HepG2 (cell line): Measurements from ENCODE around the gene ABCA13. TPM values are rescaled to one million over a fixed set of nuclear protein-coding genes. Genes with fewer than 3 reads are reported as not detected.

ENCODE experiments used
- CEBPG ChIP-seq: IDR thresholded peaks from 2 replicates; pipeline ENCODE4 v1.6.1; 2016
- GATAD1 ChIP-seq: IDR thresholded peaks from 2 replicates; pipeline ENCODE4 v1.6.1; 2016; ENCODE audit warnings: missing genetic modification reagents, missing compliant biosample characterization
- HOXA7 ChIP-seq: sonication (generic); formaldehyde crosslinking; IDR thresholded peaks from 2 replicates; pipeline ENCODE4 v1.8.1; 2022; ENCODE audit warnings: mild to moderate bottlenecking, missing genetic modification reagents, moderate library complexity
- MAFK ChIP-seq, 2 experiments: IDR thresholded peaks in 1 of 2; conservative IDR thresholded peaks in 1 of 2; 2 replicates each; pipeline ENCODE4 v1.6.1; 2011; ENCODE audit warnings: improper control_type of control experiment in 2 of 2, low read length in 2 of 2
- ZNF264 ChIP-seq: sonication (generic); formaldehyde crosslinking; IDR thresholded peaks from 2 replicates; pipeline ENCODE4 v1.4.0; 2020; ENCODE audit warnings: missing genetic modification reagents
- ZNF766 ChIP-seq: sonication (generic); formaldehyde crosslinking; IDR thresholded peaks from 2 replicates; pipeline ENCODE4 v1.5.0; 2020; ENCODE audit warnings: missing genetic modification reagents, borderline replicate concordance
- ZNF775 ChIP-seq: sonication (generic); formaldehyde crosslinking; IDR thresholded peaks from 2 replicates; pipeline ENCODE4 v1.4.0; 2020; ENCODE audit warnings: missing genetic modification reagents, mild to moderate bottlenecking, moderate library complexity, borderline replicate concordance
- polyA plus RNA-seq, 8 experiments: library from polyadenylated mRNA; depleted of rRNA in 3 of 8; stranded (reverse) in 7 of 8; unstranded in 1 of 8; fragments of >200 nt; fragmentation: Illumina TruSeq in 4 of 8; extraction: Trizol in 4 of 8; gene quantifications; 2 replicates each; pipeline versions ENCODE4 v1.2.1 to v1.2.3, GENCODE V29; 2011 to 2016; ENCODE audit warnings: low read depth in 4 of 8, missing spikeins in 1 of 8, mixed read lengths in 1 of 8; ENCODE audit not compliant: insufficient read depth in 1 of 8
- total RNA-seq, 5 experiments: library from RNA; depleted of rRNA; stranded (reverse); fragments of >200 nt; fragmentation: Illumina TruSeq; extraction: Trizol; gene quantifications; 2 replicates each; pipeline ENCODE4 v1.2.3, GENCODE V29; 2016; ENCODE audit warnings: low read depth in 1 of 5
- TF ChIP-seq, protein P1 (sequence below): sonication (generic); formaldehyde crosslinking; IDR thresholded peaks from 2 replicates; pipeline ENCODE4 v1.5.0; 2020; ENCODE audit warnings: mild to moderate bottlenecking, missing genetic modification reagents, borderline replicate concordance

ABCA13 gene
- total and polyA plus RNA-seq, 2 of the 13 experiments (the other 11 are each of a cell fraction or from before 2014, with no cell fraction given) = 0.03 TPM; not detected in 1

DNA sequence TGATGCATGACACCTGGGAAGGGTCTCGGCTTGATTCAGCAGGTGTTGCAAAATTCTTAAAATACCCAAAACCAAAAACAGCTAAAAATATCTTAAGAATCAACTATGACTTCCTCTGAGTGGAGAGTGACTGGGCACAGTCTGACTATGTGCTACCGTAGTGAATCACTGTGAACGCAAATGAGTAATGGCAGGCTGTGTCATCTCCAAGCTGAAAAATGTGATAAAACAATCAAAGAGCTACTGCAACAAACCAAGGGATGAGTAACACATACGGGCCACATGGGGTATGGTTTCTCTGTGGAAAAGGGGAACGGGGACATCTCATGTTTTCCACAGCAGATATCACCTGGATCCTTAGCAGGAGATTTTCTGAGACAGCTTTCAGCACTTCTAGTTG is 127.5 kb downstream of the ABCA13 start (continued):
- TF ChIP-seq, protein P1, sequence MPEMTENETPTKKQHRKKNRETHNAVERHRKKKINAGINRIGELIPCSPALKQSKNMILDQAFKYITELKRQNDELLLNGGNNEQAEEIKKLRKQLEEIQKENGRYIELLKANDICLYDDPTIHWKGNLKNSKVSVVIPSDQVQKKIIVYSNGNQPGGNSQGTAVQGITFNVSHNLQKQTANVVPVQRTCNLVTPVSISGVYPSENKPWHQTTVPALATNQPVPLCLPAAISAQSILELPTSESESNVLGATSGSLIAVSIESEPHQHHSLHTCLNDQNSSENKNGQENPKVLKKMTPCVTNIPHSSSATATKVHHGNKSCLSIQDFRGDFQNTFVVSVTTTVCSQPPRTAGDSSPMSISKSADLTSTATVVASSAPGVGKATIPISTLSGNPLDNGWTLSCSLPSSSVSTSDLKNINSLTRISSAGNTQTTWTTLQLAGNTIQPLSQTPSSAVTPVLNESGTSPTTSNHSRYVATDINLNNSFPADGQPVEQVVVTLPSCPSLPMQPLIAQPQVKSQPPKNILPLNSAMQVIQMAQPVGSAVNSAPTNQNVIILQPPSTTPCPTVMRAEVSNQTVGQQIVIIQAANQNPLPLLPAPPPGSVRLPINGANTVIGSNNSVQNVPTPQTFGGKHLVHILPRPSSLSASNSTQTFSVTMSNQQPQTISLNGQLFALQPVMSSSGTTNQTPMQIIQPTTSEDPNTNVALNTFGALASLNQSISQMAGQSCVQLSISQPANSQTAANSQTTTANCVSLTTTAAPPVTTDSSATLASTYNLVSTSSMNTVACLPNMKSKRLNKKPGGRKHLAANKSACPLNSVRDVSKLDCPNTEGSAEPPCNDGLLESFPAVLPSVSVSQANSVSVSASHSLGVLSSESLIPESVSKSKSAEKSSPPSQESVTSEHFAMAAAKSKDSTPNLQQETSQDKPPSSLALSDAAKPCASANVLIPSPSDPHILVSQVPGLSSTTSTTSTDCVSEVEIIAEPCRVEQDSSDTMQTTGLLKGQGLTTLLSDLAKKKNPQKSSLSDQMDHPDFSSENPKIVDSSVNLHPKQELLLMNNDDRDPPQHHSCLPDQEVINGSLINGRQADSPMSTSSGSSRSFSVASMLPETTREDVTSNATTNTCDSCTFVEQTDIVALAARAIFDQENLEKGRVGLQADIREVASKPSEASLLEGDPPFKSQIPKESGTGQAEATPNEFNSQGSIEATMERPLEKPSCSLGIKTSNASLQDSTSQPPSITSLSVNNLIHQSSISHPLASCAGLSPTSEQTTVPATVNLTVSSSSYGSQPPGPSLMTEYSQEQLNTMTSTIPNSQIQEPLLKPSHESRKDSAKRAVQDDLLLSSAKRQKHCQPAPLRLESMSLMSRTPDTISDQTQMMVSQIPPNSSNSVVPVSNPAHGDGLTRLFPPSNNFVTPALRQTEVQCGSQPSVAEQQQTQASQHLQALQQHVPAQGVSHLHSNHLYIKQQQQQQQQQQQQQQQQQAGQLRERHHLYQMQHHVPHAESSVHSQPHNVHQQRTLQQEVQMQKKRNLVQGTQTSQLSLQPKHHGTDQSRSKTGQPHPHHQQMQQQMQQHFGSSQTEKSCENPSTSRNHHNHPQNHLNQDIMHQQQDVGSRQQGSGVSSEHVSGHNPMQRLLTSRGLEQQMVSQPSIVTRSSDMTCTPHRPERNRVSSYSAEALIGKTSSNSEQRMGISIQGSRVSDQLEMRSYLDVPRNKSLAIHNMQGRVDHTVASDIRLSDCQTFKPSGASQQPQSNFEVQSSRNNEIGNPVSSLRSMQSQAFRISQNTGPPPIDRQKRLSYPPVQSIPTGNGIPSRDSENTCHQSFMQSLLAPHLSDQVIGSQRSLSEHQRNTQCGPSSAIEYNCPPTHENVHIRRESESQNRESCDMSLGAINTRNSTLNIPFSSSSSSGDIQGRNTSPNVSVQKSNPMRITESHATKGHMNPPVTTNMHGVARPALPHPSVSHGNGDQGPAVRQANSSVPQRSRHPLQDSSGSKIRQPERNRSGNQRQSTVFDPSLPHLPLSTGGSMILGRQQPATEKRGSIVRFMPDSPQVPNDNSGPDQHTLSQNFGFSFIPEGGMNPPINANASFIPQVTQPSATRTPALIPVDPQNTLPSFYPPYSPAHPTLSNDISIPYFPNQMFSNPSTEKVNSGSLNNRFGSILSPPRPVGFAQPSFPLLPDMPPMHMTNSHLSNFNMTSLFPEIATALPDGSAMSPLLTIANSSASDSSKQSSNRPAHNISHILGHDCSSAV = no peak
- TF ChIP-seq ZNF775 (CRISPR knock-in tag) (no peak), ZNF766 (CRISPR knock-in tag) (no peak), GATAD1 (CRISPR knock-in tag) (no peak), HOXA7 (CRISPR knock-in tag) (no peak), MAFK (conservative IDR thresholded peaks at IDR 0.05 in 1 of 2, IDR thresholded peaks at IDR 0.05 in 1 of 2; ENCODE audit: low read length in 2 of 2) (no peak), ZNF264 (no peak), CEBPG (CRISPR knock-in tag) (no peak)
